K562 (cell line): ENCODE results near the gene POU3F1. TPM values are rescaled to one million over a fixed set of nuclear protein-coding genes. Genes with fewer than 3 reads are reported as not detected.

ENCODE experiments used
- ATAC-seq: fragments of 200-7000 bp; cut with Tn5 transposase; 3 replicates; pipeline ENCODE4 v1.9.1; 2020; ENCODE audit warnings: moderate library complexity
- BruUV-seq: library from RNA; stranded (reverse); fragments of 400-500 nt; replicated peaks from 2 replicates; lab custom pipeline; 2021; lab: Mats Ljungman, UMichigan
- CTCF ChIA-PET: fragments of 300-600 bp; formaldehyde crosslinking; extraction: SDS; loops from one replicate; lab custom pipeline; 2021; ENCODE audit warnings: low intra/inter-chr PET ratio; lab: Yijun Ruan, JAX
- POLR2A ChIA-PET: fragments of 300-600, 350-650 bp; sonication (Branson Sonifier 250); formaldehyde crosslinking; extraction: SDS; loops from one replicate; lab custom pipeline; 2021; ENCODE audit warnings: antibody characterized with exemption, inconsistent platforms; lab: Yijun Ruan, JAX
- DNase-seq, 4 experiments: peaks; one replicate each; pipeline versions ENCODE4 v3.0.0 to v3.0.0-alpha.2; 2011 to 2018; ENCODE audit warnings: low spot score in 3 of 4, mixed read lengths in 3 of 4; ENCODE audit errors: extremely low read depth in 1 of 4
- FAIRE-seq: peaks from 2 replicates; lab custom pipeline; 2011; peaks lifted over from hg19 to GRCh38; lab: Jason Lieb, UNC
- H2AFZ ChIP-seq: 2 replicates; pipeline ENCODE4 v1.6.0; 2011; ENCODE audit warnings: low read depth, low read length, control low read depth, inconsistent platforms
- H3K27ac ChIP-seq: fragments of 200-600 bp; 3 replicates; pipeline ENCODE4 v1.8.0; 2011; ENCODE audit warnings: low read depth, mild to moderate bottlenecking, control low read depth, inconsistent platforms, low read length, moderate library complexity, mixed read lengths; ENCODE audit errors: extremely low read depth
- H3K27me3 ChIP-seq, 2 experiments: fragments of 300-600 bp in 1 of 2; 2 replicates in 1 of 2; 3 replicates in 1 of 2; pipeline versions ENCODE4 v1.6.0 to v1.8.0; 2011; ENCODE audit warnings: inconsistent platforms in 2 of 2, low read length in 2 of 2, mild to moderate bottlenecking in 1 of 2, mixed read lengths in 1 of 2, moderate library complexity in 1 of 2; ENCODE audit not compliant: control insufficient read depth in 2 of 2, insufficient read depth in 2 of 2
- H3K36me3 ChIP-seq: fragments of 300-600 bp; 3 replicates; pipeline ENCODE4 v1.8.0; 2011; ENCODE audit warnings: mild to moderate bottlenecking, low read length, inconsistent platforms; ENCODE audit not compliant: control insufficient read depth, insufficient read depth
- H3K4me1 ChIP-seq, 2 experiments: fragments of 200-600 bp in 1 of 2; replicated peaks in 1 of 2; 2 replicates in 1 of 2; 3 replicates in 1 of 2; pipeline versions ENCODE4 v1.5.1 to v1.8.0; 2011; ENCODE audit warnings: inconsistent platforms in 2 of 2, low read length in 2 of 2, mild to moderate bottlenecking in 1 of 2, mixed read lengths in 1 of 2, moderate library complexity in 1 of 2; ENCODE audit not compliant: control insufficient read depth in 2 of 2, insufficient read depth in 2 of 2
- H3K4me2 ChIP-seq: 2 replicates; pipeline ENCODE4 v1.6.1; 2011; ENCODE audit warnings: low read length, control low read depth, inconsistent platforms, mixed read lengths; ENCODE audit not compliant: insufficient read depth
- H3K4me3 ChIP-seq: fragments of 200-600 bp; sonication (generic), shearing (Covaris generic); 2 replicates; pipeline ENCODE4 v1.5.1; 2016; ENCODE audit warnings: control low read depth, inconsistent platforms
- H3K79me2 ChIP-seq: fragments of 200-600 bp; 3 replicates; pipeline ENCODE4 v1.8.0; 2011; ENCODE audit warnings: low read length, inconsistent platforms; ENCODE audit not compliant: control insufficient read depth, insufficient read depth
- H3K9ac ChIP-seq, 2 experiments: 2 replicates each; pipeline versions ENCODE4 v1.6.0 to v1.6.1; 2011; ENCODE audit warnings: low read depth in 2 of 2, low read length in 2 of 2, control low read depth in 1 of 2, inconsistent platforms in 1 of 2, mild to moderate bottlenecking in 1 of 2, mixed read lengths in 1 of 2; ENCODE audit not compliant: insufficient read depth in 1 of 2
- H3K9me1 ChIP-seq: one replicate; pipeline ENCODE4 v1.6.0; 2011; ENCODE audit warnings: inconsistent platforms, mild to moderate bottlenecking, low read length, moderate library complexity; ENCODE audit not compliant: control insufficient read depth, insufficient read depth
- H3K9me3 ChIP-seq: replicated peaks from 2 replicates; pipeline ENCODE4 v1.5.1; 2011; ENCODE audit warnings: low read depth, low read length, inconsistent platforms; ENCODE audit not compliant: control insufficient read depth, insufficient read depth
- H4K20me1 ChIP-seq: replicated peaks from 2 replicates; pipeline ENCODE4 v1.6.1; 2011; ENCODE audit warnings: low read length, inconsistent platforms, mixed read lengths; ENCODE audit not compliant: control insufficient read depth, insufficient read depth
- POLR2A ChIP-seq: fragments of 450-650 bp; conservative IDR thresholded peaks from 2 replicates; pipeline ENCODE4 v1.6.1; 2016
- POLR2AphosphoS5 ChIP-seq: IDR thresholded peaks from 2 replicates; pipeline ENCODE4 v1.6.1; 2011; ENCODE audit warnings: mild to moderate bottlenecking, low read depth, low read length, moderate library complexity; ENCODE audit not compliant: control insufficient read depth, insufficient read depth
- SP1 ChIP-seq: sonication (generic); formaldehyde crosslinking; IDR thresholded peaks from 2 replicates; pipeline ENCODE4 v1.8.1; 2022; ENCODE audit warnings: mild to moderate bottlenecking, missing genetic modification reagents
- SUPT5H ChIP-seq: fragments of 450-650 bp; IDR thresholded peaks from 2 replicates; pipeline ENCODE4 v1.6.1; 2016
- WGBS: fragments of 100-300 bp; shearing (Covaris generic); methylation state at CpG from one replicate; pipeline ENCODE4 v1.1.6; 2016; ENCODE audit warnings: low coverage, mixed read lengths; ENCODE audit not compliant: insufficient coverage; ENCODE audit errors: missing lambda C conversion rate; 5-methylcytosine and 5-hydroxymethylcytosine counted together
- in situ Hi-C: fragments of 300-500 bp; cut with MboI; formaldehyde crosslinking; loops from 4 replicates; pipeline ENCODE4 v1.15.0; 2018; ENCODE audit warnings: inconsistent platforms, mixed read lengths
- intact Hi-C: fragments of 100-400 bp; cut with micrococcal nuclease; formaldehyde crosslinking; loops from 2 replicates; pipeline ENCODE4 v1.14.2; 2022
- polyA plus RNA-seq, 8 experiments: library from polyadenylated mRNA; depleted of rRNA in 4 of 8; stranded (reverse) in 5 of 8; unstranded in 3 of 8; fragments of >200 nt; fragmentation: Nextera tagmentation in 2 of 8; fragmentation: Illumina TruSeq in 1 of 8; extraction: Ambion mirVana in 2 of 8; extraction: Trizol in 1 of 8; gene quantifications; 2 replicates each; pipeline versions ENCODE4 v1.2.1 to v1.2.3, GENCODE V29; 2011 to 2014; ENCODE audit warnings: inconsistent platforms in 1 of 8, missing spikeins in 1 of 8
- total RNA-seq, 7 experiments: library from RNA; depleted of rRNA in 6 of 7; stranded (reverse); fragments of >200 nt in 6 of 7; fragmentation: Illumina TruSeq in 2 of 7; extraction: Trizol in 2 of 7; gene quantifications; 2 replicates each; pipeline versions ENCODE4 v1.2.1 to v1.2.3, GENCODE V29; 2011 to 2021; ENCODE audit warnings: low replicate concordance in 1 of 7
- TF ChIP-seq, protein P1 (sequence below): fragments of 450-650 bp; IDR thresholded peaks from 2 replicates; pipeline ENCODE4 v1.6.1; 2014; ENCODE audit warnings: low read depth, mild to moderate bottlenecking, moderate library complexity, borderline replicate concordance

The POU3F1 gene
- total and polyA plus RNA-seq, 9 of the 15 experiments (the other 6 are each of a cell fraction or from before 2014, with no cell fraction given) = 0.09 TPM; not detected in 8

DNA sequence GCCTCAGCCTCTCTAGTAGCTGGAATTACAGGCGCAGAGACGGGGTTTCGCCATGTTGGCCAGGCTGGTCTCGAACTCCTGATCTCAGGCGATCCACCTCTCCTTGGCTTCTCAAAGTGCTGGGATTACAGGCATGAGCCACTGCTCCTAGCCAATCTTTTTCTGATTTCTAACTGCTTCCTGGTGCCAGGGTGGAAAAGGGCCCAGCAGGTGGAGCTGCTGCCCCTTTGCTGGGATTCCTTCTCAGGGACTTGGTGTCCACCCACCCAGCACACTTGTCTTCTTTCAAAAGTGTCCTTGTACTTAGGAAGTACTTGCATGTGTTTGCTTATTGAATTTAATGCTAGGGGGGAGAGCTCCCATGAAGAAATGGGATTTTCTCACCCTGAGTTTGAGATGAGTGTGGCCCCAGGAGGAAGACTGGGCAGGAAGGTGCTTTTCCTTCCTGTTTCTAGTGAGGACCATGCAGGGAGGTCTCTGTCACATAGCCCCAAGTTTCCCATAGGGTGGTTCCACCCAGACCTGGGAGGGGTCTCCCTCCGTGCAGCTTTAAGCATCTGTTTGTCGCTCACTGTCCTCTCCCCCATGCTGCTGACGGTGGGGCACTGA is 19.9 kb downstream of the POU3F1 start (continued):
- TF ChIP-seq, protein P1, sequence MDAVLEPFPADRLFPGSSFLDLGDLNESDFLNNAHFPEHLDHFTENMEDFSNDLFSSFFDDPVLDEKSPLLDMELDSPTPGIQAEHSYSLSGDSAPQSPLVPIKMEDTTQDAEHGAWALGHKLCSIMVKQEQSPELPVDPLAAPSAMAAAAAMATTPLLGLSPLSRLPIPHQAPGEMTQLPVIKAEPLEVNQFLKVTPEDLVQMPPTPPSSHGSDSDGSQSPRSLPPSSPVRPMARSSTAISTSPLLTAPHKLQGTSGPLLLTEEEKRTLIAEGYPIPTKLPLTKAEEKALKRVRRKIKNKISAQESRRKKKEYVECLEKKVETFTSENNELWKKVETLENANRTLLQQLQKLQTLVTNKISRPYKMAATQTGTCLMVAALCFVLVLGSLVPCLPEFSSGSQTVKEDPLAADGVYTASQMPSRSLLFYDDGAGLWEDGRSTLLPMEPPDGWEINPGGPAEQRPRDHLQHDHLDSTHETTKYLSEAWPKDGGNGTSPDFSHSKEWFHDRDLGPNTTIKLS = no peak
- TF ChIP-seq SP1 (CRISPR knock-in tag) = 0 out of 2 replicates have a peak, but pooled peaks have one; percentile 38

GRCh38 chr1:38025664-38026063 is 20.9 kb downstream of the POU3F1 start:
- FAIRE-seq = no peak
- H3K9ac ChIP-seq = no peak overlapping the region; a peak in 1 of 4 replicates
- H3K9me1 ChIP-seq = no peaks in the 10 kb centered on the region
- no peak overlapping the region for H3K27ac ChIP-seq
- no peak overlapping the region for H2AFZ ChIP-seq
- intact Hi-C loops = no loop called here
- DNase-seq = no peak
- H3K4me1 ChIP-seq = peaks cover 8 to 25% of the 10 kb centered on the region in 2 experiments; a peak in 3 of 5 replicates
- H3K36me3 ChIP-seq = peaks cover 67% of the 10 kb centered on the region
- no peaks in the 10 kb centered on the region for H3K9me3 ChIP-seq
- H3K4me2 ChIP-seq = no peak overlapping the region
- WGBS = 87% methylated on average over 6 of the region's 6 CpGs
- no peak; the same call in 2 of the 3 replicates for ATAC-seq
- in situ Hi-C loops = loop anchor here (25.0 kb wide), 1 partner anchor 562 kb away; no protein-coding TSS in a partner anchor
- ChIA-PET CTCF (no interaction called here), POLR2A (interaction anchor here (0.6 to 7.5 kb wide), 8 partner anchors 8 to 475 kb away, joined by 3 to 71 read pairs (median 5); partner anchors contain the start of gene UTP11)
- TF ChIP-seq SP1 (CRISPR knock-in tag) = no peak
- 0 out of 2 replicates have a peak, but pooled peaks have one; percentile 19 for TF ChIP-seq POLR2AphosphoS5
- peak; percentile 57; the same call in 1 of the 2 replicates for TF ChIP-seq SUPT5H
- peak; percentile 52 for TF ChIP-seq POLR2A
- peaks cover 3% of the 10 kb centered on the region; the same call in 1 of the 3 replicates for H3K79me2 ChIP-seq
- no peaks in the 10 kb centered on the region for H3K27me3 ChIP-seq
- no TSS peak for BruUV-seq
- no peak overlapping the region for H3K4me3 ChIP-seq
- peaks cover 21% of the 10 kb centered on the region for H4K20me1 ChIP-seq
